ENCODE results near the gene NEURL1B.

Gene NEURL1B

DNA sequence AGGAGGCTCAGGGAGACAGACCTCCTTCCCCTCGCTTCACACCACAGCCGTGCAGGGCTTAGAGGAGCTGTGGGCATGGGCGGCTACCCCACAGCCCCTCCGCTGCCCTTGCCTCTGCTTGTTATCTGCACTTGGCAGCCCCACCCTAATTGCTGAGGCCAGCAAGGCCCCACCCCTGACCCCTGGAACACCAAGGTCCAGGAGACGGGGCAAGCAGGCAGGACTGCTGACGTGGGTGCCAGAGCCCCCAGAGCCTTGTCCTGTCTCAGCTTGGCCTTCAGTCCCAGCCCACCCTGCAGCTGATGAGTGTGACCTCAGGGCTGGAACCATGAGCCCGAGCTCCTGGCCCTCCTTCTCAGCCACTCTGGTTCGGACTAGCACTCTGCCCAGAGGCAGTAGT is 29.1 kb upstream of the NEURL1B start:
- no peak for DNase-seq

GRCh38 chr5:172612771-172613170 is 28.3 kb upstream of the NEURL1B start:
- no peak for DNase-seq

DNA sequence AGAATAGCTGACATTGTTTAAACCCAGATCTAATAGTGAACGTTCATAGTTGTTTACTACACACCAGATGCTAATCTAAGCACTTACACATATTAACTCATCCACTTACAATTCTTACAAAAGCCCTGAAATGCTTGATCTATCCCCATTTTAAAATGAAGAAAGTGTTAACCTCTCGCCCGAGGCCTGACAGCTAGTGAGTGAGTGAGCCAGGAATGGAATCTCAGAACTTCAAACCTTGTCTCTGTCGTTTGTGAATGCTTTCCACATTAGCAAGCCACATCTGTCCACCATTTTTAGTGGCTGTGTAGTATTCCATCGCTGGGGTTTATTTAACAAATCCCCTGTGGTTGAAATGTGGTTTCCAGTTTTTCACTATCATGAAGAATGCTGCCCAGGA is 24.9 kb upstream of the NEURL1B start:
- DNase-seq, result no peak

DNA sequence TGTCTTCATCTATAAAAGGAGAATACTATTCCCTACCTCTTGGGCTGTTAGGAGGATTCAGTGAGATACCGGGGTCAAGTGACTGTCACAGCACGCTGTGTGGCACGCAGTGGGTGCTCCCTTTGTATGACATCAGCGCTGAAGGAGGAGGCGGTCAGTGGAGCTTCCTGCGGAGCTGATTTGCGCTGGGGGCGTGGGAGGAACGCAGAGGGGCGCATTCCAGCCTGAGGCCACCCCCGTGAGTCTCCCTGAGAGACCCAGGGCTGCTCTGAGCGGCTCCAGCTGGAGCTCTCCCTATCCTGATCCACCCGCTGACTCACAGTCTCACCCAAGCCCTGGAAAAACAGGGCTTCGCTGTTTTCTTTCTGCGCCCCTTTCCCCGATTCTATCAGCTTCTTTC is 24.3 kb upstream of the NEURL1B start:
- DNase-seq, result no peak

DNA sequence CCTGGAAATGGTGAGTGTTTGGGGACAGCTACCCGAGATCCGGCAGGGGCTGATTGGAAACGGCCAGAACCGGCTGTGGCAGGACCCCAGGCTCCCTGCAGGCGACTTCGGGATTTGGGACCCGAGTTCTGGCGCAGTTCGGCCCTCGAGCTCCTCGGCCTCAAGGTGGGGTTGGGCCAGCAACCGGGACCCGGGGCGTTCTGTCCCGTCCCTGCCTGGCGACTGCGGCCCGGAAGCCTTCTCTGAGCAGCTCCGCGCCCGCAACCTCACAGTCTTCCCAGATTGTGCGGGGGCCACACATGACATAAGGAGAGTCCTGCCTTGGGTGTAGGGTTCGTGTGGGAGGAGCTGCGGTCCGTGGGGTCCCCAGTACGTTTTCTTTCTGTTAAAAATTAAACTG is 23.2 kb upstream of the NEURL1B start:
- DNase-seq, result no peak

DNA sequence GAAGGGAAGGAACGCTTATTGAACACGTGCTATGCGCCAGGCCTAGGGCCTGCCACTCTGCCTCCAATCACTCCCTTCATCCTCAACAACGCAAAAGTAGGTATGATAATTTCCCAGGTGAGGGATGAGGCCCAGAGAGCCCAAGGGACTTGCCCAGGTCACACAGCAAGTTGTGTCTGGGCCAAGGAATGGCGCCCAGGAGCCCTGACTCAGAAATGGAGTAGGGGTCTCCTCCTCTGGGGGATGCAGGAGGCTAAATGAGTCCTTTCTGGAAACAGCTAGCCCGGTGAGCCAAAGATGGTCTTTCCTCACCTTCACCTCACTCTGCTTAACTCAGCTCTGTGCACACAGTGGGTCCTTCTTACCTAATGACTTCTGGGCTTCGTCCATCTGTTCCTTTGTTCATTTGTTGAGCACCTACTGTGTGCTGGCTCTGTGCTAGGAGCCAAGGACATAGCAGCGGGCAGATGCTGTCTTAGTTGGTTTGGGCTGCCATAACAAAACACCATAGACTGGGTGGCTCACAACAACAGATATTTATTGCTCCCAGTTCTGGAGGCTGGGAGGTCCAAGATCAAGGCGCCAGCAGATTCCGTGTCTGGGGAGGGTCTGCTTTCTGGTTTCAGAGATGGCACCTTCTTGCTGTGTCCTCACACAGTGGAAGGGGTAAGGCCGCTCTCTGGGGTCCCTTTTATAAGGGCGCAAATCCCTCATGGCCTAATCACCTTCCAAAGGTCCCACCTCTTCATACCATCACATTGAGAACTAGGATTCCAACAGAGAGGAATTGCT is 22.3 kb upstream of the NEURL1B start:
- no peak for DNase-seq

GRCh38 chr5:172620506-172620905 is 20.6 kb upstream of the NEURL1B start:
- no peak for DNase-seq

- no peak for DNase-seq
These were observed 18.7 kb upstream of the NEURL1B start for GRCh38 chr5:172622091-172623046.

DNA sequence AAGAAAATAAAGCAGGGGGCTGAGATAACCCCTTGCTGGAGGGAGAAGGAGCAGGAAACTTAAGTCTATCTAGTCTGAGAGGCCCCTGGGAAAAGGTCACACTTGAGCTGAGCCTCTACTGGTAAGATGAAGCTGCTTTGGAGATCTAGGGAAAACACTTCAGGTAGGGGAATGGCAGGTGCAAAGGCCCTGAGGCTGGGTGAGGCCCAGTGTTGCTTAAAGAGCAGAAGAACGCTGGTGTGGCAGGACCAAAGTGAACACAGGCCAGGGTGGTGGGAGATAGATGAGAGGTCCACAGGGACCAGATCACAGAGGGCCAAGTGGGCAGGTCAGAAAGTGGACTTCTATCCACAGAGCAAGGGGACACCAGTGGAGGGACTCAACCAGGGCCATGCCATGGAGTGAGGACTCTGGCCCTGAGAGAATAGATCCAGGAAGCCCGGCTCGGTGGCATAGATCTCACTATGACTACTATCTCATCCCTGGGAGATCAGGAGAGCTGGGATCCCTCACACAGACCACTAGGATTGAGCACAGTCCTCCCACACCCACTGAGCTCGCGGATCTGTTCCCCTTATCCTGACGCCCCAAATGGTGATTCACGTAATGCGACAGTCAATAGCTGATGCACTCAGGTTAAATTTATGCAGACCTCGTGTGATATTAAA is 17.6 kb upstream of the NEURL1B start:
- DNase-seq, result no peak

GRCh38 chr5:172624083-172624995 is 16.7 kb upstream of the NEURL1B start:
- DNase-seq, result no peak

DNA sequence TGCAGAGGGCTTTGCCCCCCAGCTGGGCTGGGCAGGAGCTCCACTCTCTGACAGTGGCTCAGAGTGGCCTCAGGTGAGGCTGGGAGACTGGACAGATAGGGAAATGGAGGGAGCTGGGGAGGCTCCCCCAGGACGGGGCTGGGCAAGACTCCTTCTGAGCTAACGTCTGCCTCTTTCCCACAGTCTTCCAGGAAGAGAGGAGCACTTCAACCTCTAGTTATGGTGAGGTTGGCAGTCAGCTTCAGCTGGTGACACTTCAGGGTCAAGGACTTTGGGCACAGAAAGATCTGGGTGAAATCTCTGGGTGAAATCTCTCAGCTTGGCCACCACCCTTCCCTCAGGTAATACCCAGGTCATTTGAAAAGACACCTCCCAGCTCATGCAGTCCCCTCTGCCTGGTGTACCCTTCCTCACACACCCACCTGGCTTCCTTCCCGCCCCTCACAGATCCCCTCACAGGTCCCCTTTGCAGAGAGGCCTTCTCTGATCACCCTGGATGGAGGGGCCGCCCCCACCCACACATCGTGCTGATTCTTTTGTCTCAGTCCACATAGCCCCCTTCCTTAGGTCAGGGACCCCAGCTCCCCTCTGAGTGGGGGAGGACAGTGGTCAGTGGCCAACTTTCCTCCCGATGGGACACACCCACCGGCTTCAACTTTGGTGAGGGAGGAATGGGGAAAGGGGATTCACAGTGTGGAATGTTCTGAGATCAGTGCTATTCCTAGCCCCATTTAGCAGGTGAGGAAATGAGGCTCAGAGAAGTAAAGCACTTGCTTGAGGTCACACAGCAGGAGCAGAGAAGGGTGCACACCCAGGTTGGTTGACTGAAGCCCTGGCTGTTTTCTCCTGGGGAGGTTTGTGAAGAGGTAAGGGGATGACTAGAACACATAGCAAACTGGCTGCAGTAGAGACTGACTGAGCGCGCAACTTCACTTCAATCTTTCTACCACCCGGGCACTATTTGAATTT is 15.8 kb upstream of the NEURL1B start:
- DNase-seq, result no peak

- DNase-seq, result no peak
These were observed 15.0 kb upstream of the NEURL1B start for GRCh38 chr5:172626031-172626581.

GRCh38 chr5:172630082-172630481 is 11.0 kb upstream of the NEURL1B start:
- no peak for DNase-seq

GRCh38 chr5:172630482-172630881 is 10.6 kb upstream of the NEURL1B start:
- no peak for DNase-seq

DNA sequence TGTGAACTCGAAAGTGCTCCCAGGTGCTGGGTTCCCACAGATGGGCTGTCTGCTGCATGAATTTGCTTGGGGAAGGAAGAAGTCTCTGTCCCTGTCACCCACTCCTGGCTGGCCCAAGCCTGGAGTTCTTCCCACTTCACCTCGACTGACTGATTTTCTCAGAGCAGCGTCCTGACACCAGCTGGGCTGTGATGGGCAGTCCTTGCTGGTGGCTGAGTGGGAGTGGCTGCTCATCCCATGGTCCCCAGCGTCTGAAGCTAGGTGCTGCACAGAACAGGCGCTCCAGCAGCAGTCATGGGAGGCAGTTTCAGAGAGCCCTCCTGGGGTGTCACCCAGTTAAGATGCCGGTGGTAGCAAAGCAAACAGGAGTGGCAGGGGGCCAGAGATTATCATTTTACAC is 10.1 kb upstream of the NEURL1B start:
- no peak for DNase-seq

DNA sequence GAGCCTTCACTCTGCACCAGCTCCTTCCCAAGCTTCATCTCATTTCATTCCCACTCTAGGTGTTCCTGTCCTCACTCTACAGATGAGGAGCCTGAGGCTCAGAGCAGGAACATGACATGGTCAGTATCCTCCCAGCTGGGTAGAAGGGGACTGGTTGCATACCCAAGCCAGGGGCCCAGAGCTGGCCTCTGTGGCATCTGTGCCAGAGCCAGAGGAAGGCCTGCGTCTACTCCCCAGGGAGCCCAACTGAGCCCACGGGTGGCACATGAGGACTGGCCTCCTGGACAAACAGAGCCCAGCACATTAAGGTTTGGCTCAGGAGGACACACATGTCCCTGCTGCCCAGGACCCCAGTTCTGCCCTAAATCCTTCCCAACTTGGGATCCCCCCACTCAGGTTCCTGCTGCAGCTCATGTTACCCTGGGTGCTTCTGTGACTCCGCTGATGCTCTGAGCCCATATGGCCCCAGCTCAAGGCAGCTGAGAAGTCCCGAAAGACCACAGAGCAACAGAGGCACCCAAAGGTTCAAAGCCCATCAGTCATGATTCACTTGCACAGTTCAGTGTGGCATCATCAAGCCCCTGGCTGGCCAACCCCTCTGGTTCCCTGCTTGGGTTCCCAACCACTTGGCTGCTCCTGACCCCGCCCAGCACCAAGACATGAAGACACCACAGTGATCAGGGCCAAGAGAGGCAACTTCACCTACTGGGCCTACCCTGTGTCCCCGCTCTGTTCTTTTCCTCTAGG is 8.5 kb upstream of the NEURL1B start:
- no peak for DNase-seq

GRCh38 chr5:172633403-172633970 is 7.6 kb upstream of the NEURL1B start:
- no peak for DNase-seq

DNA sequence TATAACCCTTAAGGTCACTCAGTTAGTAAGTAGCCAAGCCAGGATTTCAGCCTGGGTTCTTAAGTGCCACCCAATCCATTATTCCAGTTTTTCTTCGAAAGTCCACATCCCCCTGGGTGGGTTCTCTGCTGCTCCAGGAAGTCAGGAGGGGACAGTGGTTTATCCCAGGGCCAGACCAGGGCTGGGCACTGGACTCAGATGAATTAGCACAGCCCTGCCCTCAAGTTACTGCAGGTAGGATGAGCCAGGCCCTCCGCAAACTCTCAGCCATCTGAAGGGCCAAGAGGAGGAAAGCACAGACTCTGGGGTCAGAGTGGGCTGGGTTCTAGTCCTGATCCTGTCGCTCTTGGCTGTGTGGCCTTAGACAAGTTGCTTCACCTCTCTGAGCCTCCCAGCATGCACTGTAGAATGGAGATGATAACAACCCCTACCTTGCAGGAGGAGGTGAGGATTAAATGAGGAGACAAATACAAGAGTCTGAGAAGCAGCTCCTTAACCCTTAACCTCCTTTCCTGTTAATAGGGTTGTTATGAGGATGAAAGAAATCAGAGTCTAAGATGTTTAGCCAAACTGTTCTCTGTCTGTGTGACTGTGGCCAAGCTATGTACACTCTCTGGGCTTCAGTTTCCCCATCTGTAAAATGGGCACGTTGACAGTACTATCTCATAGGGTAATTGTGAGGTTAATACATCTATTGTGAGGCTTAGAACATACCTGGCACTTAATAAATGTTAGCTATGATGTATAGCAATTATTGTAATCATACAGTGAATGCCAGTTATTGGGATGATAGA is 6.8 kb upstream of the NEURL1B start:
- DNase-seq, result no peak

- DNase-seq, result no peak
These were observed 6.0 kb upstream of the NEURL1B start for GRCh38 chr5:172635038-172635437.

Measured in NCI-H1048 (cell line).